GM21423 (cell line): ENCODE results near the gene UGT1A4.

Experiments used
- ATAC-seq: cut with Tn5 transposase; IDR thresholded peaks from one replicate; pipeline ENCODE4 v1.9.1; 2021; ENCODE audit warnings: mild to moderate bottlenecking, moderate library complexity; ENCODE audit not compliant: unreplicated experiment

Gene UGT1A4

GRCh38 chr2:233807966-233808935 lies 89.7 kb downstream of the UGT1A4 start:
- ATAC-seq = no peak

- ATAC-seq = no peak
These were observed 91.8 kb downstream of the UGT1A4 start for GRCh38 chr2:233810385-233810784.

- no peak for ATAC-seq
These were observed 92.6 kb downstream of the UGT1A4 start for GRCh38 chr2:233811087-233811486.

- ATAC-seq = no peak
These were observed 93.2 kb downstream of the UGT1A4 start for GRCh38 chr2:233811732-233812131.

- no peak for ATAC-seq
These were observed 94.9 kb downstream of the UGT1A4 start for GRCh38 chr2:233813236-233814055.

GRCh38 chr2:233814056-233814835 lies 95.7 kb downstream of the UGT1A4 start:
- no peak for ATAC-seq

- no peak for ATAC-seq
These were observed 97.3 kb downstream of the UGT1A4 start for GRCh38 chr2:233815861-233816260.

GRCh38 chr2:233816334-233816733 lies 97.8 kb downstream of the UGT1A4 start:
- ATAC-seq = no peak

GRCh38 chr2:233816771-233817170 lies 98.2 kb downstream of the UGT1A4 start:
- no peak for ATAC-seq

GRCh38 chr2:233817361-233817911 lies 98.9 kb downstream of the UGT1A4 start:
- ATAC-seq = no peak

GRCh38 chr2:233817995-233818638 lies 99.6 kb downstream of the UGT1A4 start:
- no peak for ATAC-seq

- ATAC-seq = no peak
These were observed 100.4 kb downstream of the UGT1A4 start for GRCh38 chr2:233818639-233819621.

GRCh38 chr2:233819884-233820773 lies 101.6 kb downstream of the UGT1A4 start:
- no peak for ATAC-seq

GRCh38 chr2:233820774-233821105 lies 102.2 kb downstream of the UGT1A4 start:
- ATAC-seq = no peak

- ATAC-seq = no peak
These were observed 102.7 kb downstream of the UGT1A4 start for GRCh38 chr2:233821196-233821595.

GRCh38 chr2:233821709-233822100 lies 103.2 kb downstream of the UGT1A4 start:
- no peak for ATAC-seq

GRCh38 chr2:233822101-233822771 lies 103.7 kb downstream of the UGT1A4 start:
- no peak for ATAC-seq
